Activated CD4-positive, alpha-beta T cell treated with anti-CD3 and anti-CD28 coated beads for 4 hours (primary cell): Measurements from ENCODE around the gene GHITM.
"Not testable (repeated sequence)": the region's sequence is repeated elsewhere in the genome, so short reads cannot be mapped to it uniquely, and the experiment has no call there.

Experiments used
- DNase-seq, 2 donors: peaks; one replicate each; pipeline ENCODE4 v3.0.0-alpha.2; 2020

GHITM gene, protein sequence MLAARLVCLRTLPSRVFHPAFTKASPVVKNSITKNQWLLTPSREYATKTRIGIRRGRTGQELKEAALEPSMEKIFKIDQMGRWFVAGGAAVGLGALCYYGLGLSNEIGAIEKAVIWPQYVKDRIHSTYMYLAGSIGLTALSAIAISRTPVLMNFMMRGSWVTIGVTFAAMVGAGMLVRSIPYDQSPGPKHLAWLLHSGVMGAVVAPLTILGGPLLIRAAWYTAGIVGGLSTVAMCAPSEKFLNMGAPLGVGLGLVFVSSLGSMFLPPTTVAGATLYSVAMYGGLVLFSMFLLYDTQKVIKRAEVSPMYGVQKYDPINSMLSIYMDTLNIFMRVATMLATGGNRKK

DNA sequence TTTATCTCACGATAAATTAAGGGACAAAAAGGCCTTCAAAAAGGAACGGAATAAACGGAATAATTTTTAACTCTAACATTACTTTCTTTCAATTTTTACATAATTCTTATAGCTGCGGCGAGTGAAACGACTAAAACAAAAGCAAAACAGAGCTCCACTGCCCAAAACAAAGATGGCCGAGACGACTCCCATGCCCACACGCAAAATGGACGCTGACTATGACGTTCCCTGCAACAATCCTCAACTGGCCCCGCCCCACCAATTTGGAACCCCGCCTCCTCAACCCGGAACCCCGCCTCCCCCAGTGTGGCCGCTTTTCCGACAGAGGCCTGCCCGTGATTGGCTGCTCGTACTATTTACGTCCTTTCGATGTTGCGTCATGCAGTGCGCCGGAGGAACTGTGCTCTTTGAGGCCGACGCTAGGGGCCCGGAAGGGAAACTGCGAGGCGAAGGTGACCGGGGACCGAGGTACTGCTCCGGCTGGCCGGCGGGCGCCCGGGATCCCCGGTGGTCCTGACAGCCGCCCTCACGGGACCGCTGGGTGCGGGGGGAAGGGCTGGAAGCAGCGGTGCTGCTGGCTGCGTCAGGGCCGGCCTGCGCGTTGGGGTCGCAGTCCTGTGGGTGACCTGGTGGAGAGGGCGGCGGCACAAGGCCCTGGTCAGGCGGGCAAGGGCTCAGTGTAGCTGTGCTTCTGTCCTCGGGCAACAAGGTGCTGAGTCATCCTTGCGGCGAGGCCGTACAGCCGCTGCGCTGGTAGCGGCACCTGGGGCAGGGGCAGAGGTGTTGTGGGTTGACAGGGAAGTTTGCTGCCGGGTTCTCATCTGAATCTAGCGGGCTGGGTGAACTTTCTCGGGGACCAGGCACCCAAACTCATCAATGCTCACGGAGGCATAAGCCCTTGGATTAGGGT lies at the start of gene GHITM:
TSS of gene GHITM (plus strand) at position 384 of the 910 bp plus-strand sequence. CDS start 1,992 bp downstream, outside the sequence.
- peak; percentile 99 to 100 for DNase-seq

DNA sequence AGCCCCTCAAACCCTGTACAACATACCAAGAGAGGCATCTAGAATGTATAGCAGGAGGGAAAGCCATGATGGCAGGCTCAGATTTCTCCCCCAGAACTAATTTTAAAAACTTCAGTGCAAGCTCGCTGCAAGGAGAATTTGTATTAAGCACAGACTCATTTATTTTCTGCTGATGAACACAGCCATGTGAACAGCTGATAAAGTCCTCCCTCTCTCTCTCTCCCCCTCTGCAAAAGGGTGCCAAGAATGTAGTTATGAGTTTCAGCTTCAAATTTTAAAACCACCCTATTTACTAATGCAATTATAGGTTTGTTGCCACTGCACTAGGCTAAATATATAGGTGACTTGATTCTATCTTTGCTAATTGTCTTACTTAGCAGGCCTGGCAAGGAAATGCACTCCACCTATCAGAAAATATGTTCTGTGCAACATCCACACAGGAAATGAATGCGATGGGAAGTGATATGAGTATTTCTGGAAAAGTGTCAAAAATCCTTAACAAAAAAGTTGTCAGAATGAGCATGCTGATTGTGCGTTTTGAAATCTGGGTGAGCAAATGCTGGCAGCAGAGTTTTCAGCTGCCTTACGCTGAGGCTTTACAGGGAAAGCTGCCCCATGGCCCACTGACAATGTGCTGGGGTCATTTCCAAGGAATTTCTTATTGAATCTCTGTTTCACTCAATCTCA lies 43.4 kb upstream of the GHITM start:
- no peak for DNase-seq

DNA sequence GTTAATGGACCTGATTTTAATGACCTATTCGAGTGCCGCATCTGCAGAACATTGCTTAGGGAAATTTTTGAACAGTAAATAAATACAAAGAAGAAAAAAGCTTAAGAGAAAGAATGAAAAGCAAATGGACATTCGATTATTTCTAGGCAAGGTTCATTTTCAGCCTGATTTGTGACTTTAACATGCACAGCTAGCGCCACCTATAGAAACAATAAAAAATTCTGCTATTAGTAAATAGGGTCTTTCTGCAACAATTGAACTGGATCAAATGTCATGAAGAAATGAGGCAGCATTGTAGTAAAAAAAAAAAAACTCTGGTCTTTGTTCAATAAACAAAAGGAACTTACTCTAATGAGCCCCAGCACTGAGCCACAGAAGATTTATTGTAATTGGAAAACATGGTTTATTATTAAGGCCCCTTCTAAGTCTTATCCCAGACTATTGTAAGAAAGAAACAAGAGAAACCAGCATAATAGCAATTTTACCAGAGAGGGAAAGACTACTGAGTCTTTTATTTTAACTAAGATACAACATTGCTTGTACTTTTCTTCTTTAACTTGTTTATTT lies 41.4 kb upstream of the GHITM start:
- DNase-seq, result no peak

DNA sequence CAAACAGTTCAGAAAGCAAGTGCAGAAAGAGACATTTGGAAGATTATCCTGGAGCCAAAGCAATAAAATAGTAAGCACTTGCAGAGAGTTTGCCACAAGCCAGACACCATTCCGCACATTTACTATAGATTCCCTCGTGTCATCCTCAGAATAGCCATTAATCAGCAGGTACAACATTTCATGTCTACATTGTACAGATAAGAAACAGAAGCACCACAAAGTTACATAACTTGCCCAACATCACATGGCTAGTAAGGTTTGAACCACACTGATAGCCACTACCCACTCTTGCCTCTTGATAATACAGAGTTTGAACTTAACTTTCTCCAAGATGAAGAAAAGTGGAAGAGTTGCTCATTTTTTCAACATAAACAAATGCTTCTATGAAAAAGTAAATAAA lies 40.6 kb upstream of the GHITM start:
- DNase-seq, result no peak

DNA sequence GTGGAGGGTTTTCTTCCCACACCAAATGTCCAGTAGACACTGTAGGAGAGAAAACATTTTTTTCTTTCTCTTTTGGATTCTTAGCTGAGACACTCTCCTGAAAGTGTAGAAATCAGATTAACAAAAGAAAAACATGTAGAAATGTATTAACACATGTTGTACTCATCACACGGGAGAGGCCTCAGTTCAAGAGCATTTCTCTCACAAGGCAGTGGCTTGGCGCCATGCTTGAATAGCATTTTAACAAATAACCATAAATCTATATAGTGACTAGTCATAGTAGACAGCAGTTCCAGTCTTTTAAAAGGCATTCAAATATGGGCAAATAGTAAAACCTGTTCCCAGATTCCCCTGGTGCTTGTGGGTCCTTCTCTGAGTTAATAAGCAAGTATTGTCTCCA lies 38.3 kb upstream of the GHITM start:
- no peak for DNase-seq

DNA sequence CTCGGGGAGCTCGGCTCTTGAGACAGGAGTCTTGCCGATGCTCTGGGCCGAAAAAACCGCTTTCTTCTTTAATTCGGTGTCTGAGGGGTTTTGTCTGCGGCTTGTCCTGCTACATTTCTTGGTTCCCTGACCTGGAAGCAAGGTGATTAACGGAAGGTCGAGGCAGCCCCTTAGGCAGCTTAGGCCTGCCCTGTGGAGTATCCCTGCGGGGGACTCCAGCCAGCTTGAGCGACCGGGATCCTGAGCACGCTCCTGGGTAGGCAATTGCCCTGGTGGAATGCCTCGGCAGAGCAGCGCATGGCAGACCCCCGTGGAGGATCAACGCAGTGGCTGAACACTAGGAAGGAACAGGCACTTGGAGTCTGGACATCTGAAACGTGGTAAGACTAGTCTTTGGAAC lies 30.5 kb upstream of the GHITM start:
- no peak for DNase-seq

DNA sequence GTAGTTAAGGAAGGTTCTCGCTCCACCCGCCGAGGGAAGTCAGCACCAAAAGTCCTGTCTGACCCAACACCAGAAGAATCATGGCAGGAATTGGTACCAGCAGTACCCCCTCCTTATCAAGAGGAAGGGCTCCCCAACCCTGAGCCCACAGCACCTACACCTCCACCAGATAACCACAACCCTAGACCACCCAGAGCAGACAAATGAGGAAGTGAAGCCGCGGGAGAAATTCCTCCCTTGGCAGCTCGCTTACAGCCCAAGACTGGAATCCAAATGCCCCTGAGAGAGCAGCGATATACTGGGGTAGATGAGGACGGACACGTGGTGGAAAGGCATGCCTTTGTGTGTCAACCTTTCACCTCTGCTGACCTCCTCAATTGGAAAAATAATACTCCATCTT lies 29.5 kb upstream of the GHITM start:
- not testable (repeated sequence) for DNase-seq

DNA sequence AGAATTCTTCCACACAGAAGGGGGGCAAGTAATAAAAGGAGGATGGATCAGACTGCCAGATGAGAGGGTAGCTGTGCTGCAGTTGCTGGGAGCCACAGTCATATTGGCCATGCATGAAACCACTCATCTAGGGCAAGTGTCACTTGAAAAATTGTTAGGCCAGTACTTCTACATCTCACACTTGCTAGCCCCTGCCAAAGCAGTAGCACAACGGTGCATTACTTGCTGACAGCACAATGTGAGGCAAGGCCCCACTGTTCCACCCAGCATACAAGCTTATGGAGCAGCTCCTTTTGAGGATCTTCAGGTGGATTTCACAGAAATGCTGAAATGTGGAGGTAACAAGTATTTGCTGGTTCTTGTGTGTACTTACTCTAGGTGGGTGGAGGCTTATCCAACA lies 25.8 kb upstream of the GHITM start:
- DNase-seq, result not testable (repeated sequence)

DNA sequence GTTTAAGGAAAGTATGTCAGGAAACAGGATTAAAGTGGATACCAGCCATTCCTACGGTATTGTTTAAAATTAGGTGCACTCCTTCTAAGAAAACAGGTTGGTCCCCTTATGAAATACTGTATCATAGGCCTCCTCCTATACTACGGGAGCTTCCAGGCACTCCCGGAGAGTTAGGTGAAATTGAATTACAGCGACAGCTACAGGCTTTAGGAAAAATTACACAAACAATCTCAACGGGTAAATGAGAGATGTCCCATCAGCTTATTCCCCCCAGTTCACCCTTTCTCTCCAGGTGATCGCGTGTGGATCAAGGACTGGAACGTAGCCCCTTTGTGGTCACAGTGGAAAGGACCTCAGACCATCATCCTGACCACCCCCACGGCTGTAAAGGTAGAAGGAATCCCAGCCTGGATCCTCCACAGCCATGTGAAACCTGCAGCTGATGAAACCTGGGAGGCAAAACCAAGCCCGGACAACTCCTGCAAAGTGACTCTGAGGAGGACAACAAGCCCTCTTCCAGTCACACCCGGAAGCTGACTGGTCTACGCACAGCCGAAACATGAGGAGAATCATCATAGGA lies 25.1 kb upstream of the GHITM start:
- DNase-seq, result no peak

DNA sequence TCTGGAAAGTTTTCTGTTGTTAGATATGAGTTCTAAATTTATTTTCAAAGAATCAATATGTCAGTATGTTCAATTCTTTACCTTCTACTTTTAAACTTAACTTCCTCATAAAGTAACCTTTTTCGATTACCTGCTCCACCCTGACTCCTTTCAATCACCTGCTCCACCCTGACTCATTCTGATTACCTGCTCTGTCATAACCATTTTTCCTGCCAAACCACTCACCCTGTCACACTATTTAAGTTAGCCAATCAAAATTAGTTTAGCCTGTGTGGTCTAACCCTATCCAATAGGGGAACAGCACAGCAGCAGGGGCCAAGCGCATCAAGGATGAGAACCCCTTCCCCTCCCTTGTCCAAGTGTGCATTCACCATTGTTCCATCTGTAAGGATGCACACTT lies 22.1 kb upstream of the GHITM start:
- DNase-seq, result not testable (repeated sequence)

DNA sequence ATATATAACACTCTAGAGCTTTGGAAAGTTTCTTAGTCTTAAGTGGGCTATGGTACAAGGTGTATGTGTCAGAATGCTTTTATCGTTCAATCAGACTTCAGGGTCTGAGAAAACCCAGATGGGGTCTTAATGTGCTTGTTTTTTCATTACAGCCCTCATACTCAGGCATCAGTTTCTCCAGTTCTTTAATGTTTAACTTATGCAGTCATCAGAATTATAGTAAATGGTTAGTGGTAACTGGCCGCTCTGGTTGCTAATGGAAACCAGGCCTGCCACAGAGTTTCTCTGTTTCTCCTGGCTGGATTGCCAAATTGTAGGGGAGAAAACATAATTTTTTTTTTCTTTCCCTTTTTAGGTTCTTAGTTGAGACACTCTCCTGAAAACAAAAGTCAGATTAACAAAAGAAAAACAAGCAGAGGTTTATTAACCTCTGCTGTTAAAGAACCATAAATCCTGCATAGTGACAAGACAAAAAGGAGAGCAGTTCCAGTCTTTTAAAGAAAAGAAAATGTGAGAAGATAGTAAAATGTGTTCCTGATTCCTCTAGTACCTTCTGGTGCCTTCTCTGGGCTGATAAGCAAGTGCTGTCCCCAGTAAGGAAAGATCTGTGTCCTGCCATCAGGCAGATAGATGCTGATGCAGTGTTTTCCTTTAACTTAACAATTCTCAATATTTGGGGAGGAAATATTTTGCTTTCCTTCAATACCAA lies 21.5 kb upstream of the GHITM start:
- no peak for DNase-seq

DNA sequence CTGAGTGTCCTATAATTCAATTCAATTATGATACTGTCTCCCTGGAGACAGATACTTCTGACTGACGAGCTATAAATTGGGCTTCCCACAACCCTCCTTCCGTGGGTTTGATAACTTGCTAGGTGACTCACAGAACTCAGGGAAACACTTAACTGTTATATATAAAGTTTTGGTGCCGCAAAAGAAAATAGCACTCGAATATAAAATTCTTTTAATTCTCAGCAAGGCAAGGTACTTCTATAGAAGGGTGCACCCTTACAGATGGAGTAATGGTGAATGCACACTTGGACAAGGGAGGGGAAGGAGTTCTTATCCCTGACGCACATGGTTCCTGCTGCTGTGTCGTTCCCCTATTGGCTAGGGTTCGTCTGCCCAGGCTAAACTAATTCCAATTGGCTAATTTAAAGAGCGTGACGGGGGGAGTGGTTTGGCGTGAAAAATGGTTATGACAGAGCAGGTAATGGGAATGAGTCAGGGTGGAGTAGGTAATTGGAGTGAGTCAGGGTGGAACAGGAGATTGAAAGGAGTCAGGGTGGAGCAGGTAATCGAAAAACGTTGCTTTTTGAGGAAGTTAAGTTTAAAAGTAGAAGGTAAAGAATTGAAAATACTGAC lies 20.8 kb upstream of the GHITM start:
- DNase-seq, result no peak

DNA sequence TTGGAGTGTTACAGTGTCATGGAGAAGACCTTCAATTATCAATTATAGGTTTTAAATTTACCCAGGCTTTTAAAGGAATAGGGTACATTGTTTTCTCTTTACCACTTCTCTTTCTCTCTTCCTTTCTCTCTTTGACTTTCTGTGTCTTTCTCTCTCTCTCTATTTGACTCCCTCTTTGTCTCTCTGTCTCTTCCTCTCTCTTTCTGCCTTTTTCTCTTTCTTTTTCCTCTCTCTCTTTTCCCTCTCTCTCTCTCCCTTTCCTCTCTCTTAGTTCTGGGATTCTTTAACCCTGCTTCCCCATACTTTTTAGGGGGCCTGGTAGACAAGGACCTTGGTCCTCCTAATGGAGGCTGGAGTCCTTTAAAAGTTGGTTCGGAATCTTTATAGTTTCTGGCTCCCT lies 15.9 kb upstream of the GHITM start:
- no peak for DNase-seq

DNA sequence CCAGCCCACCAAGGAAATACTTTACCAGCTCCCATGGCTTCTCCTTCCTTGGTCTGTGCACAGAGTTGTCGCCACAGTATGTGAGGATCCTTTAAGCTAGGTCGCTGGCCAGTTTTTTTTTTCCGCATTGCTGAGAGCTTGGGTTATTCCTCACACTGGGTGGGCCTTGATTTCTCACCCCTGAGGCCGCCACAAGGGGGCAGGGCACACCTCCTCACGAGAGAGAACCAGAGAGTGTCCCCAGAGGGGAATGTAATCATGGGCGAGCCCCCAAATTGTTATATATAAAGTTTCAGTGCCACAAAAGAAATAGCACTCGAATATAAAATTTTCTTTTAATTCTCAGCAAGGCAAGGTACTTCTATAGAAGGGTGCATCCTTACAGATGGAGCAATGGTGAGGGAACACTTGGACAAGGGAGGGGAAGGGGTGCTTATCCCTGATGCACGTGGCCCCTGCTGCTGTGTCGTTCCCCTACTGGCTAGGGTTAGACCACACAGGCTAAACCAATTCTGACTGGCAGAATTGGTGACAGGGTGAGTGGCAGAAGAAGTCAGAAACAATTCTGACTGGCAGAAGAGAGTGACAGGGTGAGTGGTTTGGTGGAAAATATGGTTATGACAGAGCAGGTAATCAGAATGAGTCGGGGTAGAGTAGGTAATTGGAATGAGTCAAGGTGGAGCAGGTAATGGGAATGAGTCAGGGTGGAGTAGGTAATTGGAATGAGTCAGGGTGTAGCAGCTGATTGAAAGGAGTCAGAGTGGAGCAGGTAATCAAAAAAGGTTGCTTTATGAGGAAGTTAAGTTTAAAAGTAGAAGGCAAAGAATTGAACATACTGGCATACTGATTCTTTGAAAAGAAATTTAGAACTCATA lies 13.2 kb upstream of the GHITM start:
- not testable (repeated sequence) for DNase-seq

DNA sequence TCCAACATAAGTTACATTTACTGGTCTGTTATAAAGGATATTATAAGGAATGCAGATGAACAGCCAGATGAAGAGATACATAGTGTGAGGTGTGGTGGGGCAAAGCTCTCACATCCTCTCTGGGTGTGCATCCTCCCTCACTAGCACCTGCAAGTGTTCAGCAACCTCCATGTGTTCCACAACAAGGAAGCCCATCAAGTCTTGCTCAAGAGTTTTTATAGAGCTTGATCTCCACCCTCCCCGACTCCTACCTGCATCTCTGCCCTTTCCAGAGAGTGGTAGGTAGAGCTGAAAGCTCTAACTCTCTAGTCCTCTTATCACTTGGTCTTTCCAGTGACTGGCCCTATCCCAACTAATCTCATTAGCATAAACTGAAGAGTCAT lies 12.5 kb upstream of the GHITM start:
- DNase-seq, result no peak

DNA sequence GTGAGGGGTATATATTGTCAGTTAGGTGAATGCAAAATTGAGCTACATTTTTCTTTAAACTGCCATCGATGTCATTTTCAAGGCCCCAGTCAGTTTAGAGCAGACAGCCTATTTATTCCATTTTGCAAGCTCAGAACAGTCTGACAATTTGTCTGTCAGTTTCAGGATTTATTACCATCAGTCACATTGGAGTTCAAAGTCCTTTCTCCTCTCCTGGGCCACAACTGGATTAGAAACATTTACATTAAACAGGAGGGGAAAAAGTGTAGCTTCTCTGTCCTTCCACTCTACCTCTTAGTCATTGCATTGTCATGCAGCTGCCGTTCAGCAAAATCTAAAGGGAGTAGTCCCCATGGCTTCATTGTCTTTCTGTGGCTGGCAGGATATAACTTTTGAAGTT lies 3.5 kb upstream of the GHITM start:
- no peak for DNase-seq

DNA sequence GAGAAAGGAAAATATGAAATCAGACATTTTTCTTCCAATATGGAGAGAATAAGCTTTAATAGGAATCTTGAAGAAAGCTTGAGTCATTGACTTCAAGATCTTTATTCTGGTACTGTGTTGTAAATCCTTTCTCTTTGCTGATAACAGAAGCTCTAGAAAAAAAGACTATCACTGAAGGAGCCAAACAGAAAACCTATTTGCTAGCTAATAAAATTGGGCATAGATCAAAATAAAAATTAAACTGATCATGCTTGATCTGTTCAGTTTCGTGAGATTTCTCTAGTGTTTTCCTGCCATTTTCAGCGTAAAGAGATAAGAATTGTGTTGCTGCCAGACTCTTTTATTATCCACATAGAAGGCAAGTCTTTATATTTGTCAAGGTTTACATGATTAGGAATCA lies 1.5 kb upstream of the GHITM start:
- DNase-seq, result no peak

DNA sequence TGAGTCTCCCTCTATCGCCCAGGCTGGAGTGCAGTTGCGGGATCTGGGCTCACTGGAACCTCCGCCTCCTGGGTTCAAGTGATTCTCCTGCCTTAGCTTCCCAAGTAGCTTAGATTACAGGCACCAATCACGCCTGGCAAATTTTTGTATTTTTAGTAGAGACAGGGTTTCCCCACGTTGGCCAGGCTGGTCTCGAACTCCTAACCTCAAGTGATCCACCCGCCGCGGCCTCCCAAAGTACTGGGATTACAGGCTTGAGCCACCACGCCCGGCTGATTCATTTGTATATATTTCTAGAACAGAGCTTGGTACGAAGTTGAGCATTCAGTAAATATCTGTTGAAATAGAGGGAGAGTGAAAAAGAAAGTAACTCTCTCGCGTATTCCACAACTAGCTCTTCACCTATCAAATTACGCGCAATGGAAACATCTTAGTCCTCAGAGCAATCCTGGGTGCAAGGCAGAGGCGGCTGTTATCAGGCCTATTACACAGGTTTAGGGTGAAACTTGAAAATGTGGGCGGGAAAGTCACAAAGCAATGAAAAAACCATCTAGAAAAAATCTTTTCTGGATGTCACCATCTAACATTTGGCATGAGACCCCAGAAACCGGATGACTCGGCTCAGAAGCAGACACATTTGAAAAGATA lies 707 bp upstream of the GHITM start:
- peak; percentile 61 to 65 for DNase-seq

DNA sequence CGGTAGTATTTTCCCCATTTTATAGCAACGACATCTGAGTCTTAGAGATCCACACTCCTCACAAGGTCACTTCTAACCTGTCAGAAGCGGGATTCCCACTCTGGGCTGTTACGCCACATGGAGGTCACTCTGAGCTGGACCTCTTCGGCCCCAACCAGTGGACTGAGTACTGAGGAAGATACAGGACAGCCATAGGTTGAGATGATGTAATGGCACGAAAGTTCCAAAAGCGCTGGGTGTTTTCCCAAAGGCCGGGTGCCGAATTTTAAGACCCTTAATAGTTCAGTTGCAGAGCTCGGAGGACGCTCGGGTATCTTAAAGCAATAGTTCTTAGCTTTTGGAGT lies 699 bp downstream of the GHITM start:
- DNase-seq, result peak; percentile 2 to 15

DNA sequence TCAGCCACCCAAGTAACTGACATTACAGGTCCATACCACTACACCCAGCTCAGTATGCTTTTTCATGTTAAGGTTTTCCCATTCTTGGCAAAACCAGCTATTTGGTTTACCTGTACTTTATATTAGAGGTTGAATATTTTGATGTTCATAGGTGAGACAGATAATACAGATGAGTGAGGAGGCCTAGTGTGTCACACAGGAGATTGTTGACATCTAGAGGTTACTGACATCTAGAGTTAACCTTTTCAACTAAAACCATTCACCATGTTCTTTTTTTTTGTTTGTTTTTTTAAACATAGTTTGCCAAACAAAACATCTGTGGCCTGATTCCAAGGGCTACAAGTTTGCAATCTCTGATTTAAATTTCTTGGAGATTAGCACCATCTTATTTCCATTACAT lies 8.0 kb downstream of the GHITM start:
- no peak for DNase-seq
